Measurements from ENCODE around the gene TPCN1. TPM values are rescaled to one million over a fixed set of nuclear protein-coding genes. Genes with fewer than 3 reads are reported as not detected.

Gene TPCN1
- total and polyA plus RNA-seq, 2 experiments from 2014 or later, result 13.4 to 24.2 TPM

- H3K27ac ChIP-seq, result peak overlapping the region; percentile 95
- peaks cover 6% of the 10 kb centered on the region for H3K36me3 ChIP-seq
- DNase-seq (ENCODE audit: low read depth in 1 of 2, low spot score in 1 of 2), result peak; percentile 89 to 92
- H3K9me3 ChIP-seq (ENCODE audit: low read depth), result no peaks in the 10 kb centered on the region
- H3K4me3 ChIP-seq, result peak overlapping the region; percentile 74
- H3K27me3 ChIP-seq, result no peaks in the 10 kb centered on the region
- H3K4me1 ChIP-seq (ENCODE audit: low read depth), result no peaks in the 10 kb centered on the region
- TF ChIP-seq CTCF (IDR thresholded peaks at IDR 0.05; ENCODE audit: low read depth, low read length), result no peak
These were observed 36.4 kb upstream of the TPCN1 start for GRCh38 chr12:113184900-113185179.

- Histone ChIP-seq H3K4me1 (ENCODE audit: low read depth) (peaks cover 3% of the 10 kb centered on the region), H3K9me3 (ENCODE audit: low read depth) (no peaks in the 10 kb centered on the region), H3K27me3 (no peaks in the 10 kb centered on the region), H3K36me3 (peaks cover under 1% of the 10 kb centered on the region), H3K27ac (peak within 1 kb of the TSS; percentile 95), H3K4me3 (peak within 1 kb of the TSS; percentile 74)
- peak; percentile 86 to 94 for DNase-seq (ENCODE audit: low read depth in 1 of 2, low spot score in 1 of 2)
- no peak for TF ChIP-seq CTCF (IDR thresholded peaks at IDR 0.05; ENCODE audit: low read depth, low read length)
These were observed 35.9 kb upstream of the TPCN1 start, which contains the start of the genes DDX54 and RITA1 for GRCh38 chr12:113185180-113186032. Gene DDX54 (minus strand): TSS chr12:113185478. CDS start chr12:113185451, 27 bp downstream. Gene RITA1 (plus strand): TSS chr12:113185721. CDS start chr12:113186747, 1,026 bp downstream.

DNA sequence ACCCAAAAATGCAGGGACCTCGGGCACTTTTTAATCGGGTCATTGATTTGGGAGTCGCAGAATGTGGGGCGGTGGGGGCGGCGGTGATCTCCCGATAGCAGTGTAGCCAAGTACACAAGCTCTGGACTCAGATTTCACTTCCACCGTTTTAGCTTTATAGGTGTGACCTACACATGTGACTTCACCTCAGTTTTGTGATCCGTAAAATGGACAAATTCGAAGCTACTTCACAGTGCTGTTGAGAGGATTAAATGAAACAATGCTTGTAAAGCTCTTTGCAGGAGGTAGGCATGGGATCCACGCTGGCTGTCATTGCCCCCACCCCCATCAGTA is 35.3 kb upstream of the TPCN1 start:
- Histone ChIP-seq H3K36me3 (no peaks in the 10 kb centered on the region), H3K27me3 (no peaks in the 10 kb centered on the region), H3K9me3 (ENCODE audit: low read depth) (no peaks in the 10 kb centered on the region), H3K4me1 (ENCODE audit: low read depth) (peaks cover 4% of the 10 kb centered on the region), H3K27ac (peak overlapping the region; percentile 95), H3K4me3 (peak overlapping the region; percentile 74)
- no peak for TF ChIP-seq CTCF (IDR thresholded peaks at IDR 0.05; ENCODE audit: low read depth, low read length)
- DNase-seq (ENCODE audit: low read depth in 1 of 2, low spot score in 1 of 2), result peak in 1 of 2 donors; percentile 19

- H3K9me3 ChIP-seq (ENCODE audit: low read depth), result no peaks in the 10 kb centered on the region
- no peak for DNase-seq (ENCODE audit: low read depth in 1 of 2, low spot score in 1 of 2)
- no peak for TF ChIP-seq CTCF (IDR thresholded peaks at IDR 0.05; ENCODE audit: low read depth, low read length)
- no peaks in the 10 kb centered on the region for H3K27me3 ChIP-seq
- peaks cover 4% of the 10 kb centered on the region for H3K4me1 ChIP-seq (ENCODE audit: low read depth)
- H3K36me3 ChIP-seq, result no peaks in the 10 kb centered on the region
- no peak overlapping the region for H3K4me3 ChIP-seq
- H3K27ac ChIP-seq, result no peak overlapping the region
These were observed 34.5 kb upstream of the TPCN1 start for GRCh38 chr12:113186666-113187325.

GRCh38 chr12:113189361-113189760 is 31.9 kb upstream of the TPCN1 start:
- Histone ChIP-seq H3K36me3 (no peaks in the 10 kb centered on the region), H3K9me3 (ENCODE audit: low read depth) (no peaks in the 10 kb centered on the region), H3K4me3 (no peak overlapping the region), H3K4me1 (ENCODE audit: low read depth) (peaks cover 4% of the 10 kb centered on the region), H3K27me3 (no peaks in the 10 kb centered on the region), H3K27ac (no peak overlapping the region)
- no peak for DNase-seq (ENCODE audit: low read depth in 1 of 2, low spot score in 1 of 2)
- TF ChIP-seq CTCF (IDR thresholded peaks at IDR 0.05; ENCODE audit: low read depth, low read length), result no peak

All from cardiac muscle cell (in vitro differentiated cells and primary cell).